H1 (cell line): ENCODE results near the gene KRT14. TPM values are rescaled to one million over a fixed set of nuclear protein-coding genes. Genes with fewer than 3 reads are reported as not detected.
"Not testable (repeated sequence)": the region's sequence is repeated elsewhere in the genome, so short reads cannot be mapped to it uniquely, and the experiment has no call there.

Experiments used
- CTCF ChIA-PET: fragments of 300-600 bp; sonication (Branson Sonifier 250); formaldehyde crosslinking; loops from one replicate; lab custom pipeline; 2021; ENCODE audit not compliant: partially characterized antibody; lab: Charles Lee
- POLR2A ChIA-PET: fragments of 300-600 bp; sonication (Branson Sonifier 250); formaldehyde crosslinking; loops from one replicate; lab custom pipeline; 2021; ENCODE audit warnings: inconsistent platforms; ENCODE audit not compliant: partially characterized antibody; lab: Charles Lee
- DNase-seq, 2 experiments: peaks; one replicate each; pipeline versions ENCODE4 v3.0.0 to v3.0.0-alpha.2; 2010 to 2022; ENCODE audit warnings: low spot score in 2 of 2, low read depth in 1 of 2, mixed read lengths in 1 of 2
- FAIRE-seq: peaks from 2 replicates; lab custom pipeline; 2011; peaks lifted over from hg19 to GRCh38; lab: Jason Lieb, UNC
- H2AFZ ChIP-seq: 2 replicates; pipeline ENCODE4 v1.8.1; 2012; ENCODE audit warnings: low read length, inconsistent platforms
- H2AK5ac ChIP-seq: 2 replicates; pipeline ENCODE4 v1.6.1; 2013; ENCODE audit warnings: low read depth, low read length
- H2BK120ac ChIP-seq: replicated peaks from 2 replicates; pipeline ENCODE3; 2013; ENCODE audit warnings: low read depth, low read length, inconsistent platforms
- H2BK12ac ChIP-seq: 2 replicates; pipeline ENCODE4 v1.6.1; 2013; ENCODE audit warnings: low read depth, low read length
- H2BK15ac ChIP-seq: 2 replicates; pipeline ENCODE4 v1.6.1; 2013; ENCODE audit warnings: low read length
- H2BK20ac ChIP-seq: 2 replicates; pipeline ENCODE4 v1.6.1; 2013; ENCODE audit warnings: low read length
- H2BK5ac ChIP-seq: 2 replicates; pipeline ENCODE4 v1.6.1; 2013; ENCODE audit warnings: low read depth, low read length
- H3K14ac ChIP-seq: 2 replicates; pipeline ENCODE4 v1.6.1; 2013; ENCODE audit warnings: inconsistent platforms; ENCODE audit not compliant: insufficient read length
- H3K18ac ChIP-seq: 2 replicates; pipeline ENCODE4 v1.6.1; 2013; ENCODE audit warnings: low read length; ENCODE audit errors: extremely low read depth
- H3K23ac ChIP-seq: 2 replicates; pipeline ENCODE4 v1.6.1; 2013; ENCODE audit warnings: inconsistent platforms; ENCODE audit not compliant: insufficient read length
- H3K23me2 ChIP-seq: 2 replicates; pipeline ENCODE4 v1.6.1; 2013; ENCODE audit warnings: low read depth, low read length
- H3K27ac ChIP-seq: 2 replicates; pipeline ENCODE4 v1.6.1; 2011; ENCODE audit warnings: low read depth, low read length, inconsistent platforms
- H3K27me3 ChIP-seq, 4 experiments: replicated peaks in 1 of 4; 1 replicate in 1 of 4; 2 replicates in 3 of 4; pipeline versions ENCODE4 v1.6.1 to v1.8.1; 2011 to 2013; ENCODE audit warnings: low read length in 3 of 4, mild to moderate bottlenecking in 3 of 4, inconsistent platforms in 2 of 4, mixed read lengths in 2 of 4, moderate library complexity in 1 of 4; ENCODE audit not compliant: control insufficient read depth in 3 of 4, insufficient read depth in 3 of 4; ENCODE audit errors: extremely low read depth in 1 of 4
- H3K36me3 ChIP-seq, 4 experiments: 2 replicates each; pipeline versions ENCODE4 v1.6.1 to v1.8.1; 2011 to 2013; ENCODE audit warnings: mild to moderate bottlenecking in 4 of 4, low read length in 3 of 4, moderate library complexity in 2 of 4, control low read depth in 1 of 4, inconsistent platforms in 1 of 4; ENCODE audit not compliant: insufficient read depth in 4 of 4, control insufficient read depth in 2 of 4
- H3K4ac ChIP-seq: replicated peaks from 2 replicates; pipeline ENCODE3; 2013; ENCODE audit warnings: low read length, low read depth, mixed read lengths, inconsistent platforms; ENCODE audit not compliant: insufficient read length
- H3K4me1 ChIP-seq, 4 experiments: replicated peaks in 1 of 4; 1 replicate in 1 of 4; 2 replicates in 3 of 4; pipeline versions ENCODE4 v1.6.1 to v1.8.1; 2011 to 2013; ENCODE audit warnings: low read length in 3 of 4, inconsistent platforms in 2 of 4, mixed read lengths in 1 of 4; ENCODE audit not compliant: insufficient read depth in 4 of 4, control insufficient read depth in 3 of 4
- H3K4me2 ChIP-seq, 2 experiments: 2 replicates each; pipeline versions ENCODE4 v1.6.1 to v1.8.1; 2011 to 2013; ENCODE audit warnings: low read depth in 2 of 2, low read length in 2 of 2, control low read depth in 1 of 2, inconsistent platforms in 1 of 2, mild to moderate bottlenecking in 1 of 2; ENCODE audit not compliant: insufficient read depth in 1 of 2
- H3K4me3 ChIP-seq, 4 experiments: fragments of 200-600, 300-600 bp in 1 of 4; sonication (generic), shearing (Covaris generic), sonication (Bioruptor Twin) in 1 of 4; 2 replicates each; pipeline versions ENCODE4 v1.5.1 to v1.8.1; 2011 to 2016; ENCODE audit warnings: low read length in 4 of 4, low read depth in 3 of 4, control low read depth in 2 of 4, inconsistent platforms in 2 of 4, mild to moderate bottlenecking in 2 of 4, mixed read lengths in 1 of 4, moderate library complexity in 1 of 4; ENCODE audit not compliant: insufficient read depth in 2 of 4; ENCODE audit errors: extremely low read depth in 1 of 4
- H3K56ac ChIP-seq: replicated peaks from 2 replicates; pipeline ENCODE3; 2013; ENCODE audit warnings: low read depth, mild to moderate bottlenecking, mixed read lengths, low read length, inconsistent platforms; ENCODE audit not compliant: insufficient read length
- H3K79me1 ChIP-seq: 2 replicates; pipeline ENCODE4 v1.6.1; 2013; ENCODE audit warnings: low read depth, low read length, control low read depth
- H3K79me2 ChIP-seq, 2 experiments: 2 replicates each; pipeline versions ENCODE4 v1.6.1 to v1.8.1; 2012 to 2013; ENCODE audit warnings: low read length in 2 of 2, mild to moderate bottlenecking in 2 of 2, inconsistent platforms in 1 of 2; ENCODE audit not compliant: insufficient read depth in 2 of 2, control insufficient read depth in 1 of 2
- H3K9ac ChIP-seq, 4 experiments: replicated peaks in 1 of 4; 1 replicate in 1 of 4; 2 replicates in 3 of 4; pipeline versions ENCODE4 v1.6.1 to v1.8.1; 2011 to 2013; ENCODE audit warnings: low read depth in 3 of 4, low read length in 3 of 4, control low read depth in 2 of 4, mild to moderate bottlenecking in 2 of 4, moderate library complexity in 2 of 4, inconsistent platforms in 1 of 4; ENCODE audit errors: extremely low read depth in 1 of 4
- H3K9me3 ChIP-seq, 2 experiments: 2 replicates each; pipeline versions ENCODE4 v1.6.1 to v1.8.1; 2012 to 2013; ENCODE audit warnings: mild to moderate bottlenecking in 2 of 2, moderate library complexity in 2 of 2, control low read depth in 1 of 2, inconsistent platforms in 1 of 2, low read depth in 1 of 2, low read length in 1 of 2, mixed read lengths in 1 of 2; ENCODE audit not compliant: insufficient read depth in 2 of 2
- H4K20me1 ChIP-seq, 2 experiments: replicated peaks in 1 of 2; 2 replicates each; pipeline versions ENCODE3 to v1.8.1; 2011 to 2013; ENCODE audit warnings: inconsistent platforms in 2 of 2, low read length in 2 of 2, mild to moderate bottlenecking in 1 of 2; ENCODE audit not compliant: insufficient read depth in 2 of 2, control insufficient read depth in 1 of 2
- H4K5ac ChIP-seq: 2 replicates; pipeline ENCODE4 v1.6.1; 2013; ENCODE audit warnings: low read length, low read depth, mixed read lengths, inconsistent platforms; ENCODE audit not compliant: insufficient read length
- H4K8ac ChIP-seq: 2 replicates; pipeline ENCODE4 v1.8.0; 2013; ENCODE audit warnings: mild to moderate bottlenecking, moderate library complexity, low read length, inconsistent platforms; ENCODE audit not compliant: insufficient read depth; ENCODE audit errors: extremely low read depth
- H4K91ac ChIP-seq: replicated peaks from 2 replicates; pipeline ENCODE3; 2013; ENCODE audit warnings: low read length, mixed read lengths, inconsistent platforms; ENCODE audit not compliant: insufficient read length
- WGBS, 2 experiments: shearing (Covaris generic) in 1 of 2; methylation state at CpG; one replicate each; pipeline versions ENCODE4 v1.1.6 to v1.1.7; 2013 to 2015; ENCODE audit warnings: low lambda C conversion rate in 2 of 2, mixed read lengths in 2 of 2, inconsistent platforms in 1 of 2, low coverage in 1 of 2, missing lambda C conversion rate in 1 of 2; ENCODE audit not compliant: insufficient replicate concordance in 2 of 2, insufficient coverage in 1 of 2, insufficient read length in 1 of 2; ENCODE audit errors: extremely low coverage in 1 of 2, missing lambda C conversion rate in 1 of 2; 5-methylcytosine and 5-hydroxymethylcytosine counted together
- polyA plus RNA-seq, 7 experiments: library from polyadenylated mRNA; depleted of rRNA in 3 of 7; stranded (reverse) in 5 of 7; unstranded in 2 of 7; fragments of >200 nt in 5 of 7; fragments of 200-250 nt in 2 of 7; gene quantifications; 1 replicate in 5 of 7; 2 replicates in 1 of 7; 4 replicates in 1 of 7; pipeline versions ENCODE4 v1.2.1 to v1.2.3, GENCODE V29; 2011 to 2013; ENCODE audit warnings: missing spikeins in 2 of 7, mixed read lengths in 2 of 7
- total RNA-seq: library from RNA; stranded (reverse); fragmentation: NEBNext Ultra II Directional; extraction: Animal tissue kit (Norgen Biotek cat#: 25700); gene quantifications from 2 replicates; pipeline ENCODE4 v1.2.1, GENCODE V29; 2021

KRT14 gene
- total and polyA plus RNA-seq, 2 of the 8 experiments (the other 6 are each of a cell fraction or from before 2014, with no cell fraction given): 0.35 TPM; not detected in 1

- not testable (repeated sequence) for H2AFZ ChIP-seq, H3K9me3 ChIP-seq, H2BK20ac ChIP-seq, H3K4me3 ChIP-seq, H3K36me3 ChIP-seq, H4K20me1 ChIP-seq, H3K18ac ChIP-seq, H3K27ac ChIP-seq, H3K4ac ChIP-seq, DNase-seq, H2BK12ac ChIP-seq, H3K23ac ChIP-seq, H2BK5ac ChIP-seq, H3K9ac ChIP-seq, H3K79me1 ChIP-seq, H2BK120ac ChIP-seq, H4K8ac ChIP-seq, H3K27me3 ChIP-seq, H4K5ac ChIP-seq, H2AK5ac ChIP-seq, H3K56ac ChIP-seq, H3K4me2 ChIP-seq, FAIRE-seq, H3K23me2 ChIP-seq, H3K79me2 ChIP-seq, H2BK15ac ChIP-seq, H3K14ac ChIP-seq, H4K91ac ChIP-seq
- CTCF ChIA-PET: interaction anchor here (0.7 to 21.2 kb wide), 7 partner anchors 10 to 121 kb away, joined by 3 to 492 read pairs (median 4); partner anchors contain the start of genes KRT13, KRT35 and KRT36
- 88% methylated on average over 10 of the region's 10 CpGs; no CpG with 5 or more reads in 1 of the 2 experiments for WGBS, 2 experiments
- H3K4me1 ChIP-seq: peaks cover 14 to 27% (median 20%) of the 10 kb centered on the region in 4 experiments
- POLR2A ChIA-PET: interaction anchor here (1.1 to 16.2 kb wide), 3 partner anchors 10 to 146 kb away, joined by 3 to 293 read pairs (median 3); partner anchors contain the start of gene KRT19
Observed at GRCh38 chr17:41542786-41543185, 43.9 kb downstream of the KRT14 start.
